Adipocyte (in vitro differentiated cells): ENCODE results near the gene ELK3.
"Not testable (repeated sequence)": the region's sequence is repeated elsewhere in the genome, so short reads cannot be mapped to it uniquely, and the experiment has no call there.

Source experiments
- DNase-seq: peaks from one replicate; pipeline ENCODE4 v3.0.0-alpha.2; 2015; ENCODE audit warnings: low read depth
- H3K27me3 ChIP-seq: replicated peaks from 2 replicates; pipeline ENCODE4 v1.7.0; 2013; ENCODE audit warnings: mild to moderate bottlenecking, low read length, moderate library complexity; ENCODE audit not compliant: control insufficient read depth, insufficient read depth
- H3K36me3 ChIP-seq: 2 replicates; pipeline ENCODE4 v1.7.0; 2013; ENCODE audit warnings: low read length, mild to moderate bottlenecking, moderate library complexity; ENCODE audit not compliant: control insufficient read depth, insufficient read depth, severe bottlenecking
- H3K4me1 ChIP-seq: 2 replicates; pipeline ENCODE4 v1.7.0; 2013; ENCODE audit warnings: mild to moderate bottlenecking, low read length, moderate library complexity; ENCODE audit not compliant: control insufficient read depth, insufficient read depth
- H3K4me3 ChIP-seq: 2 replicates; pipeline ENCODE4 v1.7.0; 2013; ENCODE audit warnings: mild to moderate bottlenecking, low read length, moderate library complexity
- H3K9ac ChIP-seq: 2 replicates; pipeline ENCODE4 v1.7.0; 2013; ENCODE audit warnings: mild to moderate bottlenecking, low read length, moderate library complexity
- H3K9me3 ChIP-seq: 2 replicates; pipeline ENCODE4 v1.7.0; 2013; ENCODE audit warnings: mild to moderate bottlenecking, low read length, moderate library complexity; ENCODE audit not compliant: control insufficient read depth

ELK3 gene

GRCh38 chr12:96317801-96318200 is 123.6 kb downstream of the ELK3 start:
- not testable (repeated sequence) for H3K9ac ChIP-seq, H3K4me3 ChIP-seq, H3K27me3 ChIP-seq, DNase-seq, H3K9me3 ChIP-seq, H3K4me1 ChIP-seq
- H3K36me3 ChIP-seq: peaks cover 11% of the 10 kb centered on the region
